Stimulated activated CD8-positive, alpha-beta memory T cell treated with anti-CD3 and anti-CD28 coated beads, Interleukin-4, amount 100 ng/mL, for 24 hours (primary cell): ENCODE results near the gene GOLT1A.

Source experiments
- DNase-seq: peaks from one replicate; pipeline ENCODE4 v3.0.0-alpha.2; 2020; ENCODE audit warnings: low read depth

Gene GOLT1A

GRCh38 chr1:204190212-204191211 lies 23.3 kb downstream of the GOLT1A start:
- DNase-seq = peak; percentile 7

- DNase-seq = no peak
Measured at GRCh38 chr1:204188959-204189639, 24.7 kb downstream of the GOLT1A start.

GRCh38 chr1:204186597-204186996 lies 27.2 kb downstream of the GOLT1A start:
- no peak for DNase-seq

- DNase-seq = no peak
Measured at GRCh38 chr1:204181116-204181515, 32.7 kb downstream of the GOLT1A start.

GRCh38 chr1:204180133-204180532 lies 33.7 kb downstream of the GOLT1A start:
- DNase-seq = no peak

GRCh38 chr1:204178487-204179281 lies 35.1 kb downstream of the GOLT1A start:
- no peak for DNase-seq

- no peak for DNase-seq
Measured at GRCh38 chr1:204177133-204177532, 36.7 kb downstream of the GOLT1A start.

- no peak for DNase-seq
Measured at GRCh38 chr1:204176049-204176448, 37.7 kb downstream of the GOLT1A start.

GRCh38 chr1:204174958-204175357 lies 38.8 kb downstream of the GOLT1A start:
- no peak for DNase-seq

GRCh38 chr1:204172404-204173029 lies 41.3 kb downstream of the GOLT1A start:
- no peak for DNase-seq

- no peak for DNase-seq
Measured at GRCh38 chr1:204171751-204172178, 42.0 kb downstream of the GOLT1A start.

- DNase-seq = no peak
Measured at GRCh38 chr1:204170494-204171155, 43.2 kb downstream of the GOLT1A start.

GRCh38 chr1:204169858-204170257 lies 43.9 kb downstream of the GOLT1A start:
- DNase-seq = no peak

GRCh38 chr1:204167730-204168129 lies 46.1 kb downstream of the GOLT1A start:
- no peak for DNase-seq

GRCh38 chr1:204166219-204166618 lies 47.6 kb downstream of the GOLT1A start, which contains the start of gene REN:
Gene REN, minus strand, starts transcription at chr1:204166337. Its CDS starts 44 bp downstream, at chr1:204166293.
- no peak for DNase-seq

GRCh38 chr1:204162494-204163074 lies 51.2 kb downstream of the GOLT1A start:
- peak; percentile 72 for DNase-seq

GRCh38 chr1:204161609-204162493 lies 51.9 kb downstream of the GOLT1A start:
- DNase-seq = no peak

- DNase-seq = no peak
Measured at GRCh38 chr1:204157962-204158361, 55.8 kb downstream of the GOLT1A start.

- no peak for DNase-seq
Measured at GRCh38 chr1:204155881-204156280, 57.9 kb downstream of the GOLT1A start.
